Spleen (tissue), 7 donors: ENCODE data around the gene MRPL49.

Experiments used
- CTCF ChIP-seq, 11 experiments: fragments of 200-600 bp in 7 of 11; fragments of 450-650 bp in 4 of 11; sonication (generic) in 4 of 11; IDR thresholded peaks in 8 of 11; conservative IDR thresholded peaks in 3 of 11; 1 replicate in 7 of 11; 2 replicates in 4 of 11; pipeline versions ENCODE4 v1.4.0 to v1.8.0; 2016 to 2021; ENCODE audit warnings: antibody characterized with exemption in 11 of 11, inconsistent platforms in 4 of 11, mild to moderate bottlenecking in 1 of 11
- POLR2AphosphoS5 ChIP-seq, 3 donors: sonication (generic); formaldehyde crosslinking; IDR thresholded peaks; one replicate each; pipeline ENCODE4 v1.5.1; 2017; ENCODE audit warnings: antibody characterized with exemption in 3 of 3
- donor health status: DM: no; HTN: no; CAD: no; lungs with moderate emphysema.
- donor health status: DM: no; HTN: no; CAD: no.
- donor health status: DM: no; HTN: no; CAD: no.

GRCh38 chr11:65136515-65137096, 14.5 kb downstream of the MRPL49 start:
- TF ChIP-seq CTCF (IDR thresholded peaks at IDR 0.05 in 8 of 11, conservative IDR thresholded peaks at IDR 0.05 in 3 of 11) (no peak), POLR2AphosphoS5 (IDR thresholded peaks at IDR 0.05) (no peak)
